GM06990 (cell line): ENCODE results near the gene UBAC2.

Experiments
- DNase-seq: peaks from one replicate; pipeline ENCODE4 v3.0.0-alpha.2; 2011; ENCODE audit not compliant: insufficient read length; ENCODE audit errors: extremely low read depth
- H3K27me3 ChIP-seq: replicated peaks from 2 replicates; pipeline ENCODE4 v1.6.0; 2011; ENCODE audit warnings: low read length; ENCODE audit not compliant: control insufficient read depth, insufficient read depth
- H3K36me3 ChIP-seq: 2 replicates; pipeline ENCODE4 v1.5.1; 2011; ENCODE audit warnings: low read length; ENCODE audit not compliant: control insufficient read depth, insufficient read depth
- H3K4me3 ChIP-seq: replicated peaks from 2 replicates; pipeline ENCODE4 v1.5.1; 2011; ENCODE audit warnings: low read depth, mild to moderate bottlenecking, control low read depth, low read length
- CTCF ChIP-seq: IDR thresholded peaks from 2 replicates; pipeline ENCODE4 v1.5.1; 2011; ENCODE audit warnings: low read length, control low read depth, mild to moderate bottlenecking, inconsistent platforms; ENCODE audit not compliant: insufficient read depth, poor library complexity, severe bottlenecking

The UBAC2 gene

GRCh38 chr13:99200432-99201167 lies at the start of gene UBAC2:
Gene UBAC2 (plus strand): TSS chr13:99200854. CDS start chr13:99200909, 55 bp downstream.
- peak; percentile 99 for DNase-seq
- no peak for TF ChIP-seq CTCF
- no peaks in the 10 kb centered on the region for H3K27me3 ChIP-seq
- H3K36me3 ChIP-seq, result no peaks in the 10 kb centered on the region
- H3K4me3 ChIP-seq, result peak within 1 kb of the TSS; percentile 81

GRCh38 chr13:99151516-99151915 lies 49.1 kb upstream of the UBAC2 start:
- peak; percentile 38 for DNase-seq

GRCh38 chr13:99153219-99153618 lies 47.4 kb upstream of the UBAC2 start:
- no peaks in the 10 kb centered on the region for H3K27me3 ChIP-seq
- H3K36me3 ChIP-seq, result no peaks in the 10 kb centered on the region
- H3K4me3 ChIP-seq, result no peak overlapping the region
- no peak for DNase-seq
- no peak for TF ChIP-seq CTCF

More at GRCh38 chr13:99151516-99151915, 49.1 kb upstream of the UBAC2 start:
- Histone ChIP-seq H3K27me3 (no peaks in the 10 kb centered on the region), H3K4me3 (no peak overlapping the region), H3K36me3 (no peaks in the 10 kb centered on the region)
- TF ChIP-seq CTCF, result no peak

GRCh38 chr13:99154064-99154463 lies 46.6 kb upstream of the UBAC2 start:
- no peak for DNase-seq
- 0 out of 2 replicates have a peak, but pooled peaks cover 2% of the 10 kb centered on the region for H3K27me3 ChIP-seq
- H3K36me3 ChIP-seq, result no peaks in the 10 kb centered on the region
- no peak overlapping the region for H3K4me3 ChIP-seq
- no peak for TF ChIP-seq CTCF

GRCh38 chr13:99155821-99156220 lies 44.8 kb upstream of the UBAC2 start:
- DNase-seq, result no peak
- Histone ChIP-seq H3K27me3 (0 out of 2 replicates have a peak, but pooled peaks cover 2% of the 10 kb centered on the region), H3K4me3 (no peak overlapping the region), H3K36me3 (no peaks in the 10 kb centered on the region)
- TF ChIP-seq CTCF, result no peak
